Choroid plexus epithelial cell (primary cell): ENCODE results near the gene MAP4K4.

Source experiments
- DNase-seq: peaks from one replicate; pipeline ENCODE4 v3.0.0-alpha.2; 2010; ENCODE audit warnings: low read depth
- H3K4me3 ChIP-seq: 2 replicates; pipeline ENCODE4 v1.5.1; 2011; ENCODE audit warnings: low read depth, mild to moderate bottlenecking, control low read depth, low read length, moderate library complexity
- CTCF ChIP-seq: conservative IDR thresholded peaks from 2 replicates; pipeline ENCODE4 v1.5.1; 2011; ENCODE audit warnings: low read depth, mild to moderate bottlenecking, control low read depth, inconsistent platforms, low read length, moderate library complexity

MAP4K4 gene

GRCh38 chr2:101750688-101751087, 53.2 kb downstream of the MAP4K4 start:
- no peak for TF ChIP-seq CTCF
- H3K4me3 ChIP-seq, result no peak overlapping the region
- DNase-seq, result no peak

- TF ChIP-seq CTCF, result no peak
- no peak overlapping the region for H3K4me3 ChIP-seq
- no peak for DNase-seq
Measured at GRCh38 chr2:101751276-101751815, 53.8 kb downstream of the MAP4K4 start.

- no peak overlapping the region for H3K4me3 ChIP-seq
- no peak for DNase-seq
- TF ChIP-seq CTCF, result no peak
Measured at GRCh38 chr2:101751875-101752619, 54.5 kb downstream of the MAP4K4 start.

GRCh38 chr2:101752716-101753616, 55.5 kb downstream of the MAP4K4 start:
- no peak for TF ChIP-seq CTCF
- no peak overlapping the region for H3K4me3 ChIP-seq
- peak; percentile 56 for DNase-seq

- DNase-seq, result no peak
- TF ChIP-seq CTCF, result no peak
- no peak overlapping the region for H3K4me3 ChIP-seq
Measured at GRCh38 chr2:101753720-101754490, 56.4 kb downstream of the MAP4K4 start.

GRCh38 chr2:101754618-101755017, 57.1 kb downstream of the MAP4K4 start:
- DNase-seq, result no peak
- no peak for TF ChIP-seq CTCF
- H3K4me3 ChIP-seq, result no peak overlapping the region
